Parathyroid adenoma (tissue), 2 donors: ENCODE results near the gene DLX3.

Experiments used
- H2AFZ ChIP-seq: fragments of 300-600 bp; sonication (generic); one replicate; pipeline ENCODE4 v1.7.0; 2017; ENCODE audit warnings: antibody characterized with exemption, mild to moderate bottlenecking
- H3K27ac ChIP-seq: fragments of 300-600 bp; sonication (generic); one replicate; pipeline ENCODE4 v1.7.0; 2017
- H3K27me3 ChIP-seq: fragments of 300-600 bp; sonication (generic); one replicate; pipeline ENCODE4 v1.7.0; 2017; ENCODE audit warnings: low read length; ENCODE audit not compliant: control insufficient read depth, insufficient read depth
- H3K36me3 ChIP-seq: fragments of 300-600 bp; sonication (generic); one replicate; pipeline ENCODE4 v1.7.0; 2017; ENCODE audit warnings: low read length; ENCODE audit not compliant: control insufficient read depth, insufficient read depth
- H3K4me1 ChIP-seq: fragments of 300-600 bp; sonication (generic); one replicate; pipeline ENCODE4 v1.7.0; 2017; ENCODE audit warnings: control low read depth
- H3K4me2 ChIP-seq: fragments of 300-600 bp; sonication (generic); one replicate; pipeline ENCODE4 v1.7.0; 2017; ENCODE audit warnings: low read length
- H3K4me3 ChIP-seq: fragments of 300-600 bp; sonication (generic); one replicate; pipeline ENCODE4 v1.7.0; 2017; ENCODE audit warnings: low read depth, low read length
- H3K79me2 ChIP-seq: fragments of 300-600 bp; sonication (generic); one replicate; pipeline ENCODE4 v1.7.0; 2017; ENCODE audit warnings: control low read depth
- H3K9ac ChIP-seq: fragments of 300-600 bp; sonication (generic); one replicate; pipeline ENCODE4 v1.7.0; 2017; ENCODE audit warnings: mild to moderate bottlenecking
- H3K9me3 ChIP-seq: fragments of 300-600 bp; sonication (generic); one replicate; pipeline ENCODE4 v1.7.0; 2017; ENCODE audit warnings: low read length; ENCODE audit not compliant: control insufficient read depth
- CTCF ChIP-seq: fragments of 300-600 bp; sonication (generic); IDR thresholded peaks from one replicate; pipeline ENCODE4 v1.7.0; 2017; ENCODE audit warnings: antibody characterized with exemption, mild to moderate bottlenecking
- donor health status: primary hyperparathyroidism.

Gene DLX3

GRCh38 chr17:50020841-50021599, 26.0 kb upstream of the DLX3 start:
- Histone ChIP-seq H3K4me1 (no peaks in the 10 kb centered on the region), H3K4me3 (no peak overlapping the region), H3K9me3 (no peaks in the 10 kb centered on the region), H2AFZ (no peak overlapping the region), H3K9ac (no peak overlapping the region), H3K4me2 (no peak overlapping the region), H3K27me3 (no peaks in the 10 kb centered on the region), H3K36me3 (no peaks in the 10 kb centered on the region), H3K79me2 (peaks cover 2% of the 10 kb centered on the region), H3K27ac (no peak overlapping the region)
- TF ChIP-seq CTCF: no peak

GRCh38 chr17:50018909-50019308, 23.9 kb upstream of the DLX3 start:
- no peaks in the 10 kb centered on the region for H3K27me3 ChIP-seq
- H3K4me3 ChIP-seq: no peak overlapping the region
- H3K36me3 ChIP-seq: no peaks in the 10 kb centered on the region
- H3K9me3 ChIP-seq: no peaks in the 10 kb centered on the region
- H3K9ac ChIP-seq: no peak overlapping the region
- TF ChIP-seq CTCF: no peak
- H3K4me2 ChIP-seq: no peak overlapping the region
- no peak overlapping the region for H2AFZ ChIP-seq
- no peak overlapping the region for H3K27ac ChIP-seq
- peaks cover 2% of the 10 kb centered on the region for H3K79me2 ChIP-seq
- H3K4me1 ChIP-seq: no peaks in the 10 kb centered on the region

GRCh38 chr17:50015146-50015545, 20.1 kb upstream of the DLX3 start:
- H2AFZ ChIP-seq: no peak overlapping the region
- no peaks in the 10 kb centered on the region for H3K27me3 ChIP-seq
- no peaks in the 10 kb centered on the region for H3K79me2 ChIP-seq
- no peak overlapping the region for H3K4me2 ChIP-seq
- H3K9ac ChIP-seq: no peak overlapping the region
- no peaks in the 10 kb centered on the region for H3K36me3 ChIP-seq
- TF ChIP-seq CTCF: no peak
- no peaks in the 10 kb centered on the region for H3K9me3 ChIP-seq
- H3K4me1 ChIP-seq: no peaks in the 10 kb centered on the region
- H3K4me3 ChIP-seq: no peak overlapping the region
- H3K27ac ChIP-seq: no peak overlapping the region

GRCh38 chr17:50014471-50015088, 19.6 kb upstream of the DLX3 start:
- Histone ChIP-seq H3K79me2 (no peaks in the 10 kb centered on the region), H3K4me2 (no peak overlapping the region), H3K36me3 (no peaks in the 10 kb centered on the region), H3K4me3 (no peak overlapping the region), H3K27me3 (no peaks in the 10 kb centered on the region), H2AFZ (no peak overlapping the region), H3K9ac (no peak overlapping the region), H3K4me1 (no peaks in the 10 kb centered on the region), H3K27ac (no peak overlapping the region), H3K9me3 (no peaks in the 10 kb centered on the region)
- no peak for TF ChIP-seq CTCF

- Histone ChIP-seq H3K4me1 (no peaks in the 10 kb centered on the region), H3K4me3 (no peak overlapping the region), H3K27ac (no peak overlapping the region), H3K36me3 (no peaks in the 10 kb centered on the region), H2AFZ (no peak overlapping the region), H3K4me2 (no peak overlapping the region), H3K79me2 (no peaks in the 10 kb centered on the region), H3K27me3 (no peaks in the 10 kb centered on the region), H3K9me3 (no peaks in the 10 kb centered on the region), H3K9ac (no peak overlapping the region)
- TF ChIP-seq CTCF: no peak
These were observed 18.1 kb upstream of the DLX3 start for GRCh38 chr17:50013079-50013478.
